ENCODE results near the gene IFT88.

Gene IFT88

GRCh38 chr13:20684546-20684945 is 117.6 kb downstream of the IFT88 start:
- no peak for DNase-seq (ENCODE audit: low read depth in 2 of 2, low spot score in 1 of 2)

GRCh38 chr13:20685092-20685491 is 118.1 kb downstream of the IFT88 start:
- no peak for DNase-seq (ENCODE audit: low read depth in 2 of 2, low spot score in 1 of 2)

- DNase-seq (ENCODE audit: low read depth in 2 of 2, low spot score in 1 of 2) = no peak
Observed at GRCh38 chr13:20686167-20686566, 119.2 kb downstream of the IFT88 start.

DNA sequence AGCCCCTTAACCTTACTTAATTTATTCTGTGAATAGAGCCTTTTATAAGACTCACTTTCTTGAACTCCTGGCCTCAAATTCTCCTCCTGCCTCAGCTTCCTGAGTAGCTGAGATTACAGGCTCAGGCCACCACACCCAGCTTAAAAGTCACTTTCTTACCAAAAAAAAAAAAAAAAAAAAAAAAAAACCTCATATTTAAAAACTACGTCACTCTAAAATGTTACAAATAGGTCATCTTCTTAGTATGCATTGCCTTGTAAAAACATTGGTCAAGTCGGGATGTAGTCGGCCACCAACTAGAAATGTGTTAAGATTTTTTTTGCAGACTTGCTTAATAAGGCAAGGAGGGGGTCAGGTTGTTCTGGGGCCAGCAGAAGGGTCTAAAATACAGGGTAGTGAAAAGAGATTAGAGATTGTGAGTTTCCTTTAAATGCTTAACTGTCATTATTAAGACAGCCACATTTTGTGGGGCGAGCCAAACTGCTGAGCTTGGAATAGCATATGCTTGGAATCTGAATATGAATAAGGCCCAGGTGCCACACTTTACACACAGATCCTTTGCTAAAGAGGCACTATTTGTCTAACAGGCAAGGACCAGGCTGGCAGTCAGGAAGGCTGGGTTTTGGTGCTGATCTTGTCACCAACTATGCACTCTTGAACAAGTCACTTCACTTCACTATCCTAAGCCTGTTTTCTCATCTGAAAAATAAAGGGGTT is 120.1 kb downstream of the IFT88 start:
- DNase-seq (ENCODE audit: low read depth in 2 of 2, low spot score in 1 of 2) = no peak

DNA sequence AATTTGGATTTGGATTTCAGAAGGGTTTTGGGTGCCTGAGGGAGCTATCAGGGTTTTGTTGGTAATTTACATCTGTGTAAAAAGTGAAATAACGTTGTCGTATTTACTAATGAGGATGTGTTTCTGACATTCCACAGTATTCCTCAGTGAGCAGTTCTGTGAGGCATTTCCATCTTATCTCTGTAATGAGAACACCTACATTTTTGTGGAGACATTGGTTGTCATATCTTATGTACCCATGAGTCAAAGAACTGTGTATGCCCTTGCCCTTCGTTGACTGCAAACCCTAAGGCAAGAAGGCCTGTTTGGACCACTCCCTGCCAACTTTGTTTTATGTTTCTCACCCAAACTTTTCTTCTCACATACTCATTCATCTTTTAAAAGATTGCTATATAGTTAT is 122.3 kb downstream of the IFT88 start:
- no peak for DNase-seq (ENCODE audit: low read depth in 2 of 2, low spot score in 1 of 2)

GRCh38 chr13:20691616-20692015 is 124.7 kb downstream of the IFT88 start:
- DNase-seq (ENCODE audit: low read depth in 2 of 2, low spot score in 1 of 2) = no peak

DNA sequence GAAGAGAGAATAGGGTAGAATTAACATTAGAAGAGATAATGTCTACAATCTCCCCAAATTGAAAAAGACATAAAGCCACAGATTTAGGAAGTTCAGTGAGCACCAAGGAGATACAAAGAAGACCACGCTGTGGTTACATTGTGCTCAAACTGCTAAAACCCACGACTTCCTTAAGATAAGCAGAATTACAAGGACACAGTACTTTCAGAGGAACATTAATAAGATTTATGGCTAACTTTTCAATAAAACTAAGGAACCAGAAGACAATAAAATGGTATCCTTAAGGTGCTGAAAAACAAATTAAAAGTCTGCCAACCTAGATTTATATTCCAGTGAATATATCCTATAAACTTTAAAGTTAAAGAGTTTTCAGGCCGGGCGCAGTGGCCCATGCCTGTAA is 129.1 kb downstream of the IFT88 start:
- DNase-seq (ENCODE audit: low read depth in 2 of 2, low spot score in 1 of 2) = no peak

DNA sequence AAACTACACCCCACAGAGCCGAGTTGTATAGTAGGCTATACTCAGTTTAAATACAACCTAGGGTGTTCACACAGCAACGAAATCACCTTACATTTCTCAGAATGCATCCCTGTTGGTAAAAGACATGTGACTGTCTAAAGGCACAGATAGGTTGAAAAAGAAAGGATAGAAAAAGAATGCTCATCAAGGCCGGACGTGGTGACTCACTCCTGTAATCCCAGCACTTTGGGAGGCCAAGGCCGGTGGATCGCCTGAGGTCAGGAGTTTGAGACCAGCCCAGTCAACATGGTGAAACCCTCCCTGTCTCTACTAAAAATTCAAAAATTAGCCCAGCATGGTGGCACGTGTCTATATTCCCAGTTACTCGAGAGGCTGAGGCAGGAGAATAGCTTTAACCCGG is 132.8 kb downstream of the IFT88 start:
- no peak for DNase-seq (ENCODE audit: low read depth in 2 of 2, low spot score in 1 of 2)

- no peak for DNase-seq (ENCODE audit: low read depth in 2 of 2, low spot score in 1 of 2)
Observed at GRCh38 chr13:20700288-20700687, 133.3 kb downstream of the IFT88 start.

DNA sequence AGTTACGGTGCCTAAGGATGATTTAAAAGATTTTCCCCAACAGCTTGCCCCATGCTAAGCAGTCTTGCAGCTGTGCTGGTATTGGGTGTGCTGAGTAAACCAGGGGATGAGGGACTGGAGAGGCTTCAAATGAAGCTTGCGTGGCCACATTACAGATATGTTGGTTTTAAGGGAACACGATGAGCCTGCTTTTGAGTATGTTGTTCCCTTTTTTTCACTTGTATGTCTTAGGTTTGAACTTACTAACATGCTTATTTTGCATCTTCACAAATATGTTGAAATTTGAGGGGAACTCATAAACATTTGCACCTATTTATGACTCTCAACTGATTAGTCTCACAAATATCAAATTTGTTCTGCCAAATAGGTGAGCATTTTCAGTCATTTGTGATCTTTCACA is 134.5 kb downstream of the IFT88 start:
- DNase-seq (ENCODE audit: low read depth in 2 of 2, low spot score in 1 of 2) = no peak

- no peak for DNase-seq (ENCODE audit: low read depth in 2 of 2, low spot score in 1 of 2)
Observed at GRCh38 chr13:20702530-20702914, 135.6 kb downstream of the IFT88 start.

GRCh38 chr13:20702915-20703779 is 136.2 kb downstream of the IFT88 start, which contains the start of gene IL17D:
Gene IL17D, plus strand, starts transcription at chr13:20703699. Its CDS starts 303 bp downstream, at chr13:20704002.
- DNase-seq (ENCODE audit: low read depth in 2 of 2, low spot score in 1 of 2) = peak; percentile 10 to 11

DNA sequence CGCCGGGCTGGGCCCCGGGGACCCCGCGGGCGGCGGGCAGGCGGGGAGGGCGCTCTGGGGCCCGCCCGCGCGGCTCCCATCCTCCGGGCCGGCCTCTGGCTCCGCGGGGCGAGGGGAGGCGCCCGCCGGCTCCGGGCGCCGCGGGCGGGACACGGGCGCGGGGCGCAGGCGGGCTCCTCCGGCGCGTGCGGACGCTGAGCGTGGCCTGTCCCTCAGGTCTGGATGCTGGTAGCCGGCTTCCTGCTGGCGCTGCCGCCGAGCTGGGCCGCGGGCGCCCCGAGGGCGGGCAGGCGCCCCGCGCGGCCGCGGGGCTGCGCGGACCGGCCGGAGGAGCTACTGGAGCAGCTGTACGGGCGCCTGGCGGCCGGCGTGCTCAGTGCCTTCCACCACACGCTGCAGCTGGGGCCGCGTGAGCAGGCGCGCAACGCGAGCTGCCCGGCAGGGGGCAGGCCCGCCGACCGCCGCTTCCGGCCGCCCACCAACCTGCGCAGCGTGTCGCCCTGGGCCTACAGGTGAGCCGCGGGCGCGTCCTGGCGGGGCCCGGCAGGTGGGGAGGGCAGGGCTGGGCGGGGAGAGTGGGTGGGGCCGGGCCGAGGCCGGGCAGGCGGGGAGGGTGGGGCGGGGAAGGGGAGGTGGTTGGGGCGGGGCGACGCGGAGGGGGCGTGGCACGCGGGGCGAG is 137.0 kb downstream of the IFT88 start:
- peak; percentile 36 to 60 for DNase-seq (ENCODE audit: low read depth in 2 of 2, low spot score in 1 of 2)

DNA sequence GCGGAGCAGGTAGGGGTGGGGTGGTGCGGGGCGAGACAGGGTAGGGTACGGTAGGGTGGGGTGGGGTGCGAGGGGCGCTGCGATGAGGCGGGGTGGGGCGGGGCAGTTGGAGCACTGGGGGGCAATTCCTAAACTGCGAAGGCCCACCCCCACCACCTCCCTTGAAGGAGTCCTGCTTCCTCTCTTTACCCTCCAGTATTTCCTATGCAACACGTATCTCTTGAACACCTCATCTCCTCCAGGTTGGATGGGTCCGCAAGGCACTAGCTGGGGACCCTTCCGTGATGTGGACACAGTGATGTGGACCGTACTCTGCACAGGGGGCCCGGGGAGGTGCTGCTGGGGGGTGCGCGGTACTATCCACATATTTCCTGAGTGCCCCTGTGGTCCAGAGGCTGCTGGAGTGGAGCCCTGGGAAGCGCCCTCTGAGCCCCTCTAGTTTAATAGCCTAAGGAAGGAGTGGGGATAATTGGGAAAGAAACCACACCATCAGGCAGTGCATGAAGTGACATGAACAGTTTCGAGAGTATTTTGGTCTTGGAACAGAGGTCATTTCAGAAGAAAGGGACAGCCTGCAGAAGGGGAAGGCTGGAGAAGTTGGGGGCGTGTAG is 137.6 kb downstream of the IFT88 start:
- DNase-seq (ENCODE audit: low read depth in 2 of 2, low spot score in 1 of 2) = no peak

GRCh38 chr13:20706661-20707060 is 139.7 kb downstream of the IFT88 start:
- no peak for DNase-seq (ENCODE audit: low read depth in 2 of 2, low spot score in 1 of 2)

DNA sequence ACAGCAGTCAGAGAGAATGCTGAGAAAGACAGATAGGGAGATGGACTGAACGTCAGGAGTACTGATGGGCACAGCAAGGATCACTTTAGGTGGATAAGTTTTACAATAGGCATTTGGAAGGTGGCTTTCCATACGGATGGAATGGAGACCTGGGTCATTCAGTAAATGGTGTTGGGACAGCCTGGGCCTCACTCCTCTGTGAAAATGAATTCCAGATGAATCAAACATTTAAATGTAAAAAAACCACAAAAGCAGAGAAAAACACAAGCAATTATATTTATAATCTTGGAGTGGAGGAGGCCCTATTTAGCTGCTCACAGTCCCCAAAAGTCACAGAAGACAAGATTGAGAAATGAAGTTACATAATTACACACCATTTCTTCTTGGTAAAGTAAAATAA is 141.3 kb downstream of the IFT88 start:
- DNase-seq (ENCODE audit: low read depth in 2 of 2, low spot score in 1 of 2) = no peak

- DNase-seq (ENCODE audit: low read depth in 2 of 2, low spot score in 1 of 2) = no peak
Observed at GRCh38 chr13:20709369-20709768, 142.4 kb downstream of the IFT88 start.

DNA sequence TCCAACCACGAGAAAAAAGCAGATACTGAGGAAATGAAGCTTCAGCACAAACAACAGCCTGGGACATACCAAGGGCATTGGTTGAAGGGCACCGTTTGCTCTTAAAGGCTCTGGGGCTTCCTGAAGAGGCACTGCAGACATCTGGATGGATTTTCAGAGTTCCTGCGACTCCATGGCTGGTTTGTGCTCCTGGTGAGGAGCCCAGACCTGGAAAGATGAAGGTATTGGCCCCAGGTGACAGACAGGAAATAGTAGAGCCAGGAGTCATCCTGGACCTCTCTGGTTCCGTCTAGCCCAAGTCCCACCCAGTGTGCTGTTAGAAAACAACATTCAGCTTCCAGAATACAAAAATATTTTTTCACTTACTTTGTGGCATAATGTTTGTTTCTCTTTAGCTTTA is 142.8 kb downstream of the IFT88 start:
- no peak for DNase-seq (ENCODE audit: low read depth in 2 of 2, low spot score in 1 of 2)

DNA sequence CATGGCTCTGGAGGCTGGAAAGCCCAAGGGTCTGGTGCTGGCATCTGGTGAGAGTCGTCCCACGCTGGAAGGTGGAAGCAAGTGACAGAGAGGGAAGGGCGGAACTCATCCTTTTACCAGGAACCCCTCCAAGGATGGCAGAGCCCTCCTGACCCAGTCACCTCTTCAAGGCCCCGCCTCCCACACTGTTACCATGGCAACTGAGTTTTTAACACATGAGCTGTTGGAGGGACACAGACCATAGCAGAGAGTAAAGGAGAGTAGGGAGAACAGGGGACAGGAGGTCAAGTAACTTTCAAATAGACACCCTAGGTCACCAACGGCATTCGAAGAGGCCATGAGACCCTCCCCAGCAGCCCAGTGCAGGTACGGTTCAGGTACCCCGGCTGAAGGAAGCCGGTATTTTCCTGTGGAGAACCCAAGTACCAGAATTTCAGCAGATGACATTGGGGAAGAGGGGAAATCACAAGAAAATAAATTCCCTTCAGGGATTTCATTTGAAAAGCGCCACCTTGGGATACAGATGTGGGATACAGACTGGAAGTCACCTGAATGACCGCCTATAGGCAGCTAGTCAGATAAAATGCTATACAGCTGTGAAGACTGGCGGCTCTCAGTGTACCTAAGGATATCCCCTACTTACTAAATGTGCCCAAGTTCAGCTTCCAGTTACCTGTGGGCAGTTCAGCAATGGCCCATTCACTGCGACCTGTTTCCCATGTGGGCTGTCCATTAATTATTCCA is 144.5 kb downstream of the IFT88 start:
- no peak for DNase-seq (ENCODE audit: low read depth in 2 of 2, low spot score in 1 of 2)

- no peak for DNase-seq (ENCODE audit: low read depth in 2 of 2, low spot score in 1 of 2)
Observed at GRCh38 chr13:20713014-20713376, 146.0 kb downstream of the IFT88 start.

- no peak for DNase-seq (ENCODE audit: low read depth in 2 of 2, low spot score in 1 of 2)
Observed at GRCh38 chr13:20713751-20714150, 146.8 kb downstream of the IFT88 start.

Measured in stimulated activated CD8-positive, alpha-beta memory T cell treated with anti-CD3 and anti-CD28 coated beads, Interleukin-4, amount 100 ng/mL, for 4 hours (primary cell).